CD14-positive monocyte (primary cell): ENCODE data around the gene CALD1. TPM values are rescaled to one million over a fixed set of nuclear protein-coding genes. Genes with fewer than 3 reads are reported as not detected.

ENCODE experiments used
- DNase-seq, 3 donors: peaks; one replicate each; pipeline ENCODE4 v3.0.0-alpha.2; 2011 to 2022
- H2AFZ ChIP-seq: 2 replicates; pipeline ENCODE4 v1.6.0; 2012; ENCODE audit warnings: mild to moderate bottlenecking, low read depth, low read length, inconsistent platforms; ENCODE audit not compliant: insufficient read depth, poor library complexity, severe bottlenecking
- H3K27ac ChIP-seq, 2 donors: 1 replicate in 1 of 2; 2 replicates in 1 of 2; pipeline ENCODE4 v1.5.1; 2012 to 2013; ENCODE audit warnings: low read length in 2 of 2, control low read depth in 1 of 2, inconsistent platforms in 1 of 2, low read depth in 1 of 2, mild to moderate bottlenecking in 1 of 2
- H3K27me3 ChIP-seq, 2 donors: one replicate each; pipeline versions ENCODE4 v1.6.0 to v1.6.1; 2011 to 2013; ENCODE audit warnings: low read length in 2 of 2; ENCODE audit not compliant: control insufficient read depth in 2 of 2, insufficient read depth in 2 of 2
- H3K36me3 ChIP-seq, 2 donors: replicated peaks in 1 of 2; 1 replicate in 1 of 2; 2 replicates in 1 of 2; pipeline versions ENCODE4 v1.5.1 to v1.6.1; 2012 to 2013; ENCODE audit warnings: low read length in 2 of 2, control low read depth in 1 of 2, inconsistent platforms in 1 of 2, mild to moderate bottlenecking in 1 of 2; ENCODE audit not compliant: insufficient read depth in 2 of 2, control insufficient read depth in 1 of 2
- H3K4me1 ChIP-seq, 2 donors: 1 replicate in 1 of 2; 2 replicates in 1 of 2; pipeline versions ENCODE4 v1.5.1 to v1.6.1; 2012 to 2013; ENCODE audit warnings: low read length in 2 of 2, control low read depth in 1 of 2, inconsistent platforms in 1 of 2, mild to moderate bottlenecking in 1 of 2, moderate library complexity in 1 of 2; ENCODE audit not compliant: insufficient read depth in 2 of 2, control insufficient read depth in 1 of 2
- H3K4me2 ChIP-seq: replicated peaks from 2 replicates; pipeline ENCODE3; 2012; ENCODE audit warnings: low read length, moderate library complexity, mild to moderate bottlenecking; ENCODE audit not compliant: poor library complexity, severe bottlenecking; ENCODE audit errors: extremely low read depth
- H3K4me3 ChIP-seq, 3 experiments: fragments of 200-600 bp in 1 of 3; sonication (generic) in 1 of 3; replicated peaks in 1 of 3; 1 replicate in 2 of 3; 2 replicates in 1 of 3; pipeline ENCODE4 v1.5.1; 2011 to 2013; ENCODE audit warnings: low read length in 3 of 3, mild to moderate bottlenecking in 3 of 3, control low read depth in 2 of 3, low read depth in 2 of 3, inconsistent platforms in 1 of 3, moderate library complexity in 1 of 3
- H3K79me2 ChIP-seq: 2 replicates; pipeline ENCODE4 v1.6.0; 2012; ENCODE audit warnings: mild to moderate bottlenecking, control low read depth, inconsistent platforms, low read length, moderate library complexity; ENCODE audit not compliant: insufficient read depth
- H3K9ac ChIP-seq: 2 replicates; pipeline ENCODE4 v1.6.0; 2017; ENCODE audit warnings: low read length, mild to moderate bottlenecking; ENCODE audit not compliant: insufficient read depth, poor library complexity, severe bottlenecking
- H3K9me3 ChIP-seq, 2 donors: replicated peaks in 1 of 2; 1 replicate in 1 of 2; 2 replicates in 1 of 2; pipeline versions ENCODE4 v1.5.1 to v1.6.1; 2012 to 2013; ENCODE audit warnings: low read length in 2 of 2, control low read depth in 1 of 2; ENCODE audit not compliant: control insufficient read depth in 1 of 2, insufficient read depth in 1 of 2
- H4K20me1 ChIP-seq: 2 replicates; pipeline ENCODE4 v1.6.0; 2012; ENCODE audit warnings: mild to moderate bottlenecking, low read length, control low read depth, moderate library complexity; ENCODE audit not compliant: insufficient read depth
- H3K27ac Mint-ChIP-seq, 7 donors: one replicate each; pipeline ENCODE4 v1.8.0; 2020; ENCODE audit warnings: mild to moderate bottlenecking in 7 of 7, mixed read lengths in 7 of 7, moderate library complexity in 6 of 7, inconsistent platforms in 2 of 7
- H3K27me3 Mint-ChIP-seq, 3 donors: one replicate each; pipeline ENCODE4 v1.8.0; 2021 to 2022; ENCODE audit warnings: low read depth in 3 of 3, mild to moderate bottlenecking in 3 of 3, mixed read lengths in 3 of 3, moderate library complexity in 3 of 3, inconsistent platforms in 1 of 3
- H3K36me3 Mint-ChIP-seq, 2 donors: one replicate each; pipeline ENCODE4 v1.8.0; 2020; ENCODE audit warnings: mixed read lengths in 2 of 2, inconsistent platforms in 1 of 2, mild to moderate bottlenecking in 1 of 2
- H3K4me1 Mint-ChIP-seq: one replicate; pipeline ENCODE4 v1.8.0; 2020; ENCODE audit warnings: mild to moderate bottlenecking, mixed read lengths
- H3K4me3 Mint-ChIP-seq, 2 donors: one replicate each; pipeline ENCODE4 v1.8.0; 2020; ENCODE audit warnings: mild to moderate bottlenecking in 2 of 2, mixed read lengths in 2 of 2, moderate library complexity in 1 of 2
- H3K9me3 Mint-ChIP-seq, 7 donors: one replicate each; pipeline ENCODE4 v1.8.0; 2020 to 2022; ENCODE audit warnings: mixed read lengths in 7 of 7, mild to moderate bottlenecking in 6 of 7, moderate library complexity in 6 of 7, inconsistent platforms in 2 of 7
- CTCF ChIP-seq: fragments of 200-600 bp; IDR thresholded peaks from one replicate; pipeline ENCODE4 v1.8.0; 2022; ENCODE audit warnings: antibody characterized with exemption, mild to moderate bottlenecking
- WGBS: methylation state at CpG from one replicate; pipeline ENCODE4 v1.1.5; 2013; ENCODE audit warnings: missing lambda C conversion rate; ENCODE audit not compliant: insufficient coverage; 5-methylcytosine and 5-hydroxymethylcytosine counted together
- intact Hi-C, 2 donors: fragments of 100-400 bp; cut with micrococcal nuclease; formaldehyde crosslinking; loops; one replicate each; pipeline versions ENCODE4 v1.15.0 to v1.15.1; 2023
- polyA plus RNA-seq, 3 donors: library from polyadenylated mRNA; depleted of rRNA in 1 of 3; unstranded in 2 of 3; stranded (reverse) in 1 of 3; fragments of 300-500 nt in 2 of 3; fragments of >200 nt in 1 of 3; fragmentation: Illumina TruSeq in 2 of 3; gene quantifications; 1 replicate in 2 of 3; 2 replicates in 1 of 3; pipeline ENCODE4 v1.2.3, GENCODE V29; 2012 to 2021

CALD1 gene
- polyA plus RNA-seq, 3 donors: 0.18 TPM; not detected in 2

GRCh38 chr7:134783294-134784069 lies 4.0 kb downstream of the CALD1 start:
- no peaks in the 10 kb centered on the region for H4K20me1 ChIP-seq
- no peak overlapping the region for H3K4me3 ChIP-seq
- peaks cover 2 to 10% of the 10 kb centered on the region in 2 donors for H3K27me3 ChIP-seq
- no peak overlapping the region for H3K4me2 ChIP-seq
- H3K36me3 ChIP-seq: no peaks in the 10 kb centered on the region
- no peaks in the 10 kb centered on the region for H3K9me3 ChIP-seq
- no peaks in the 10 kb centered on the region for H3K79me2 ChIP-seq
- no peak overlapping the region for H3K27ac ChIP-seq
- no peak overlapping the region for H2AFZ ChIP-seq
- no peak for DNase-seq
- no peak overlapping the region for H3K27ac Mint-ChIP-seq
- no peaks in the 10 kb centered on the region for H3K4me1 ChIP-seq
- H3K9ac ChIP-seq: no peak overlapping the region
- H3K9me3 Mint-ChIP-seq: no peaks in the 10 kb centered on the region
- H3K4me3 Mint-ChIP-seq: no peak overlapping the region
- no peak for TF ChIP-seq CTCF
- 97% methylated on average over 5 of the region's 7 CpGs for WGBS
- H3K27me3 Mint-ChIP-seq: peaks cover 2 to 14% (median 6%) of the 10 kb centered on the region in 3 donors
- H3K36me3 Mint-ChIP-seq: no peaks in the 10 kb centered on the region
- intact Hi-C loops: no loop called here
- H3K4me1 Mint-ChIP-seq: no peaks in the 10 kb centered on the region

- DNase-seq: no peak
- Histone ChIP-seq H3K27me3 (peaks cover 2 to 8% of the 10 kb centered on the region in 2 donors), H3K9ac (no peak overlapping the region), H3K9me3 (no peaks in the 10 kb centered on the region), H3K27ac (no peak overlapping the region), H3K79me2 (no peaks in the 10 kb centered on the region), H3K4me2 (no peak overlapping the region), H3K36me3 (no peaks in the 10 kb centered on the region), H3K4me1 (no peaks in the 10 kb centered on the region), H4K20me1 (no peaks in the 10 kb centered on the region), H3K4me3 (no peak overlapping the region), H2AFZ (no peak overlapping the region)
- Mint-ChIP-seq H3K4me1 (no peaks in the 10 kb centered on the region), H3K9me3 (no peaks in the 10 kb centered on the region), H3K27me3 (peaks cover 0 to 12% (median 4%) of the 10 kb centered on the region in 3 donors), H3K36me3 (no peaks in the 10 kb centered on the region), H3K4me3 (no peak overlapping the region), H3K27ac (no peak overlapping the region)
- TF ChIP-seq CTCF: no peak
- intact Hi-C loops: no loop called here
- WGBS: 100% methylated on average over 3 of the region's 9 CpGs
These were observed 5.0 kb downstream of the CALD1 start for GRCh38 chr7:134784251-134785049.
